HG03135 (cell line): Measurements from ENCODE around the gene VWCE.

ENCODE experiments used
- ATAC-seq: cut with Tn5 transposase; IDR thresholded peaks from one replicate; pipeline ENCODE4 v1.9.1; 2021; ENCODE audit warnings: mild to moderate bottlenecking, moderate library complexity; ENCODE audit not compliant: unreplicated experiment

The VWCE gene

GRCh38 chr11:61287338-61287977 lies 7.7 kb downstream of the VWCE start:
- ATAC-seq = no peak

- ATAC-seq = no peak
Measured at GRCh38 chr11:61283613-61284012, 11.5 kb downstream of the VWCE start.

GRCh38 chr11:61281581-61282250 lies 13.4 kb downstream of the VWCE start:
- ATAC-seq = no peak

- ATAC-seq = no peak
Measured at GRCh38 chr11:61280883-61281580, 14.1 kb downstream of the VWCE start.

- ATAC-seq = no peak
Measured at GRCh38 chr11:61279934-61280659, 15.0 kb downstream of the VWCE start.

GRCh38 chr11:61278001-61278470 lies 17.1 kb downstream of the VWCE start:
- no peak for ATAC-seq

GRCh38 chr11:61277186-61278000 lies 17.7 kb downstream of the VWCE start:
- ATAC-seq = no peak

GRCh38 chr11:61275191-61275590 lies 19.9 kb downstream of the VWCE start:
- no peak for ATAC-seq

GRCh38 chr11:61274084-61274483 lies 21.0 kb downstream of the VWCE start:
- ATAC-seq = no peak

GRCh38 chr11:61273178-61274078 lies 21.7 kb downstream of the VWCE start:
- no peak for ATAC-seq

- ATAC-seq = no peak
Measured at GRCh38 chr11:61272731-61273130, 22.4 kb downstream of the VWCE start.

GRCh38 chr11:61270354-61271076 lies 24.6 kb downstream of the VWCE start:
- ATAC-seq = no peak

GRCh38 chr11:61268588-61269250 lies 26.4 kb downstream of the VWCE start:
- no peak for ATAC-seq

- ATAC-seq = no peak
Measured at GRCh38 chr11:61267437-61267841, 27.7 kb downstream of the VWCE start.

GRCh38 chr11:61266602-61267001 lies 28.5 kb downstream of the VWCE start:
- ATAC-seq = no peak

GRCh38 chr11:61265357-61265756 lies 29.8 kb downstream of the VWCE start:
- no peak for ATAC-seq

- no peak for ATAC-seq
Measured at GRCh38 chr11:61264795-61265194, 30.3 kb downstream of the VWCE start.

GRCh38 chr11:61264371-61264770 lies 30.7 kb downstream of the VWCE start:
- no peak for ATAC-seq
